H1 (cell line): ENCODE data around the gene CLCA4. TPM values are rescaled to one million over a fixed set of nuclear protein-coding genes. Genes with fewer than 3 reads are reported as not detected.

ENCODE experiments used
- CTCF ChIA-PET: fragments of 300-600 bp; sonication (Branson Sonifier 250); formaldehyde crosslinking; loops from one replicate; lab custom pipeline; 2021; ENCODE audit not compliant: partially characterized antibody; lab: Charles Lee
- POLR2A ChIA-PET: fragments of 300-600 bp; sonication (Branson Sonifier 250); formaldehyde crosslinking; loops from one replicate; lab custom pipeline; 2021; ENCODE audit warnings: inconsistent platforms; ENCODE audit not compliant: partially characterized antibody; lab: Charles Lee
- DNase-seq, 2 experiments: peaks; one replicate each; pipeline versions ENCODE4 v3.0.0 to v3.0.0-alpha.2; 2010 to 2022; ENCODE audit warnings: low spot score in 2 of 2, low read depth in 1 of 2, mixed read lengths in 1 of 2
- FAIRE-seq: peaks from 2 replicates; lab custom pipeline; 2011; peaks lifted over from hg19 to GRCh38; lab: Jason Lieb, UNC
- H2AFZ ChIP-seq: 2 replicates; pipeline ENCODE4 v1.8.1; 2012; ENCODE audit warnings: low read length, inconsistent platforms
- H2AK5ac ChIP-seq: 2 replicates; pipeline ENCODE4 v1.6.1; 2013; ENCODE audit warnings: low read depth, low read length
- H2BK120ac ChIP-seq: replicated peaks from 2 replicates; pipeline ENCODE3; 2013; ENCODE audit warnings: low read depth, low read length, inconsistent platforms
- H2BK12ac ChIP-seq: 2 replicates; pipeline ENCODE4 v1.6.1; 2013; ENCODE audit warnings: low read depth, low read length
- H2BK15ac ChIP-seq: 2 replicates; pipeline ENCODE4 v1.6.1; 2013; ENCODE audit warnings: low read length
- H2BK20ac ChIP-seq: 2 replicates; pipeline ENCODE4 v1.6.1; 2013; ENCODE audit warnings: low read length
- H2BK5ac ChIP-seq: 2 replicates; pipeline ENCODE4 v1.6.1; 2013; ENCODE audit warnings: low read depth, low read length
- H3K14ac ChIP-seq: 2 replicates; pipeline ENCODE4 v1.6.1; 2013; ENCODE audit warnings: inconsistent platforms; ENCODE audit not compliant: insufficient read length
- H3K18ac ChIP-seq: 2 replicates; pipeline ENCODE4 v1.6.1; 2013; ENCODE audit warnings: low read length; ENCODE audit errors: extremely low read depth
- H3K23ac ChIP-seq: 2 replicates; pipeline ENCODE4 v1.6.1; 2013; ENCODE audit warnings: inconsistent platforms; ENCODE audit not compliant: insufficient read length
- H3K23me2 ChIP-seq: 2 replicates; pipeline ENCODE4 v1.6.1; 2013; ENCODE audit warnings: low read depth, low read length
- H3K27ac ChIP-seq: 2 replicates; pipeline ENCODE4 v1.6.1; 2011; ENCODE audit warnings: low read depth, low read length, inconsistent platforms
- H3K27me3 ChIP-seq, 4 experiments: replicated peaks in 1 of 4; 1 replicate in 1 of 4; 2 replicates in 3 of 4; pipeline versions ENCODE4 v1.6.1 to v1.8.1; 2011 to 2013; ENCODE audit warnings: low read length in 3 of 4, mild to moderate bottlenecking in 3 of 4, inconsistent platforms in 2 of 4, mixed read lengths in 2 of 4, moderate library complexity in 1 of 4; ENCODE audit not compliant: control insufficient read depth in 3 of 4, insufficient read depth in 3 of 4; ENCODE audit errors: extremely low read depth in 1 of 4
- H3K36me3 ChIP-seq, 4 experiments: 2 replicates each; pipeline versions ENCODE4 v1.6.1 to v1.8.1; 2011 to 2013; ENCODE audit warnings: mild to moderate bottlenecking in 4 of 4, low read length in 3 of 4, moderate library complexity in 2 of 4, control low read depth in 1 of 4, inconsistent platforms in 1 of 4; ENCODE audit not compliant: insufficient read depth in 4 of 4, control insufficient read depth in 2 of 4
- H3K4ac ChIP-seq: replicated peaks from 2 replicates; pipeline ENCODE3; 2013; ENCODE audit warnings: low read length, low read depth, mixed read lengths, inconsistent platforms; ENCODE audit not compliant: insufficient read length
- H3K4me1 ChIP-seq, 4 experiments: replicated peaks in 1 of 4; 1 replicate in 1 of 4; 2 replicates in 3 of 4; pipeline versions ENCODE4 v1.6.1 to v1.8.1; 2011 to 2013; ENCODE audit warnings: low read length in 3 of 4, inconsistent platforms in 2 of 4, mixed read lengths in 1 of 4; ENCODE audit not compliant: insufficient read depth in 4 of 4, control insufficient read depth in 3 of 4
- H3K4me2 ChIP-seq, 2 experiments: 2 replicates each; pipeline versions ENCODE4 v1.6.1 to v1.8.1; 2011 to 2013; ENCODE audit warnings: low read depth in 2 of 2, low read length in 2 of 2, control low read depth in 1 of 2, inconsistent platforms in 1 of 2, mild to moderate bottlenecking in 1 of 2; ENCODE audit not compliant: insufficient read depth in 1 of 2
- H3K4me3 ChIP-seq, 4 experiments: fragments of 200-600, 300-600 bp in 1 of 4; sonication (generic), shearing (Covaris generic), sonication (Bioruptor Twin) in 1 of 4; 2 replicates each; pipeline versions ENCODE4 v1.5.1 to v1.8.1; 2011 to 2016; ENCODE audit warnings: low read length in 4 of 4, low read depth in 3 of 4, control low read depth in 2 of 4, inconsistent platforms in 2 of 4, mild to moderate bottlenecking in 2 of 4, mixed read lengths in 1 of 4, moderate library complexity in 1 of 4; ENCODE audit not compliant: insufficient read depth in 2 of 4; ENCODE audit errors: extremely low read depth in 1 of 4
- H3K56ac ChIP-seq: replicated peaks from 2 replicates; pipeline ENCODE3; 2013; ENCODE audit warnings: low read depth, mild to moderate bottlenecking, mixed read lengths, low read length, inconsistent platforms; ENCODE audit not compliant: insufficient read length
- H3K79me1 ChIP-seq: 2 replicates; pipeline ENCODE4 v1.6.1; 2013; ENCODE audit warnings: low read depth, low read length, control low read depth
- H3K79me2 ChIP-seq, 2 experiments: 2 replicates each; pipeline versions ENCODE4 v1.6.1 to v1.8.1; 2012 to 2013; ENCODE audit warnings: low read length in 2 of 2, mild to moderate bottlenecking in 2 of 2, inconsistent platforms in 1 of 2; ENCODE audit not compliant: insufficient read depth in 2 of 2, control insufficient read depth in 1 of 2
- H3K9ac ChIP-seq, 4 experiments: replicated peaks in 1 of 4; 1 replicate in 1 of 4; 2 replicates in 3 of 4; pipeline versions ENCODE4 v1.6.1 to v1.8.1; 2011 to 2013; ENCODE audit warnings: low read depth in 3 of 4, low read length in 3 of 4, control low read depth in 2 of 4, mild to moderate bottlenecking in 2 of 4, moderate library complexity in 2 of 4, inconsistent platforms in 1 of 4; ENCODE audit errors: extremely low read depth in 1 of 4
- H3K9me3 ChIP-seq, 2 experiments: 2 replicates each; pipeline versions ENCODE4 v1.6.1 to v1.8.1; 2012 to 2013; ENCODE audit warnings: mild to moderate bottlenecking in 2 of 2, moderate library complexity in 2 of 2, control low read depth in 1 of 2, inconsistent platforms in 1 of 2, low read depth in 1 of 2, low read length in 1 of 2, mixed read lengths in 1 of 2; ENCODE audit not compliant: insufficient read depth in 2 of 2
- H4K20me1 ChIP-seq, 2 experiments: replicated peaks in 1 of 2; 2 replicates each; pipeline versions ENCODE3 to v1.8.1; 2011 to 2013; ENCODE audit warnings: inconsistent platforms in 2 of 2, low read length in 2 of 2, mild to moderate bottlenecking in 1 of 2; ENCODE audit not compliant: insufficient read depth in 2 of 2, control insufficient read depth in 1 of 2
- H4K5ac ChIP-seq: 2 replicates; pipeline ENCODE4 v1.6.1; 2013; ENCODE audit warnings: low read length, low read depth, mixed read lengths, inconsistent platforms; ENCODE audit not compliant: insufficient read length
- H4K8ac ChIP-seq: 2 replicates; pipeline ENCODE4 v1.8.0; 2013; ENCODE audit warnings: mild to moderate bottlenecking, moderate library complexity, low read length, inconsistent platforms; ENCODE audit not compliant: insufficient read depth; ENCODE audit errors: extremely low read depth
- H4K91ac ChIP-seq: replicated peaks from 2 replicates; pipeline ENCODE3; 2013; ENCODE audit warnings: low read length, mixed read lengths, inconsistent platforms; ENCODE audit not compliant: insufficient read length
- CBX8 ChIP-seq: fragments of 300-800, 300-1000 bp; sonication (generic); IDR thresholded peaks from 2 replicates; pipeline ENCODE4 v1.7.1; 2016; ENCODE audit warnings: low read depth, low read length, borderline replicate concordance
- JUN ChIP-seq: IDR thresholded peaks from 2 replicates; pipeline ENCODE4 v1.6.1; 2011; ENCODE audit warnings: low read depth, mild to moderate bottlenecking, improper control_type of control experiment, low read length
- POU5F1 ChIP-seq: IDR thresholded peaks from 2 replicates; pipeline ENCODE4 v1.6.1; 2011; ENCODE audit warnings: low read depth, mild to moderate bottlenecking, low read length, moderate library complexity
- SIX5 ChIP-seq: IDR thresholded peaks from 2 replicates; pipeline ENCODE4 v1.6.1; 2011; ENCODE audit warnings: mild to moderate bottlenecking, low read depth, low read length
- SP1 ChIP-seq: IDR thresholded peaks from 2 replicates; pipeline ENCODE4 v1.6.1; 2011; ENCODE audit warnings: low read depth, low read length
- SP2 ChIP-seq: IDR thresholded peaks from 2 replicates; pipeline ENCODE4 v1.6.1; 2012; ENCODE audit warnings: mild to moderate bottlenecking, low read length, inconsistent platforms
- TAF7 ChIP-seq: optimal IDR thresholded peaks from 2 replicates; pipeline ENCODE3; 2011; ENCODE audit warnings: low read depth, mild to moderate bottlenecking, inconsistent platforms, low read length, moderate library complexity, borderline replicate concordance
- TEAD4 ChIP-seq: IDR thresholded peaks from 2 replicates; pipeline ENCODE4 v1.6.1; 2012; ENCODE audit warnings: low read depth, low read length, inconsistent platforms, mixed read lengths
- WGBS, 2 experiments: shearing (Covaris generic) in 1 of 2; methylation state at CpG; one replicate each; pipeline versions ENCODE4 v1.1.6 to v1.1.7; 2013 to 2015; ENCODE audit warnings: low lambda C conversion rate in 2 of 2, mixed read lengths in 2 of 2, inconsistent platforms in 1 of 2, low coverage in 1 of 2, missing lambda C conversion rate in 1 of 2; ENCODE audit not compliant: insufficient replicate concordance in 2 of 2, insufficient coverage in 1 of 2, insufficient read length in 1 of 2; ENCODE audit errors: extremely low coverage in 1 of 2, missing lambda C conversion rate in 1 of 2; 5-methylcytosine and 5-hydroxymethylcytosine counted together
- polyA plus RNA-seq, 7 experiments: library from polyadenylated mRNA; depleted of rRNA in 3 of 7; stranded (reverse) in 5 of 7; unstranded in 2 of 7; fragments of >200 nt in 5 of 7; fragments of 200-250 nt in 2 of 7; gene quantifications; 1 replicate in 5 of 7; 2 replicates in 1 of 7; 4 replicates in 1 of 7; pipeline versions ENCODE4 v1.2.1 to v1.2.3, GENCODE V29; 2011 to 2013; ENCODE audit warnings: missing spikeins in 2 of 7, mixed read lengths in 2 of 7
- total RNA-seq: library from RNA; stranded (reverse); fragmentation: NEBNext Ultra II Directional; extraction: Animal tissue kit (Norgen Biotek cat#: 25700); gene quantifications from 2 replicates; pipeline ENCODE4 v1.2.1, GENCODE V29; 2021

Gene CLCA4
- total and polyA plus RNA-seq, 2 of the 8 experiments (the other 6 are each of a cell fraction or from before 2014, with no cell fraction given) = not detected

- Histone ChIP-seq H3K4me1 (no peaks in the 10 kb centered on the region), H3K23ac (no peak overlapping the region), H3K23me2 (no peaks in the 10 kb centered on the region), H4K5ac (no peak overlapping the region), H3K18ac (no peak overlapping the region), H2BK12ac (no peak overlapping the region), H2BK120ac (no peak overlapping the region), H3K27me3 (peaks cover 0 to 1% (median 0%) of the 10 kb centered on the region in 4 experiments; a peak in 1 of 7 replicates), H3K56ac (no peak overlapping the region), H3K14ac (no peak overlapping the region), H3K4ac (no peak overlapping the region), H4K8ac (no peak overlapping the region), H3K4me2 (no peak overlapping the region), H2BK5ac (no peak overlapping the region), H2AFZ (no peak overlapping the region), H4K20me1 (no peaks in the 10 kb centered on the region), H3K36me3 (no peaks in the 10 kb centered on the region), H3K9me3 (no peaks in the 10 kb centered on the region), H3K4me3 (no peak overlapping the region), H2AK5ac (no peak overlapping the region), H2BK20ac (no peak overlapping the region), H4K91ac (no peak overlapping the region), H2BK15ac (no peak overlapping the region), H3K27ac (no peak overlapping the region), H3K79me2 (no peaks in the 10 kb centered on the region), H3K9ac (no peak overlapping the region), H3K79me1 (no peaks in the 10 kb centered on the region)
- DNase-seq = no peak
- WGBS, 2 experiments = 87% methylated on average over 2 of the region's 2 CpGs; no CpG with 5 or more reads in 1 of the 2 experiments
- no peak for FAIRE-seq
- no peak for TF ChIP-seq TAF7
- no peak for TF ChIP-seq SP1
- no peak for TF ChIP-seq TEAD4
- TF ChIP-seq CBX8 = no peak
- TF ChIP-seq SIX5 = no peak
- no peak for TF ChIP-seq POU5F1
- TF ChIP-seq SP2 = no peak
- no peak for TF ChIP-seq JUN
- ChIA-PET POLR2A (no interaction called here), CTCF (interaction anchor here (0.8 to 1.8 kb wide), 4 partner anchors 27 to 163 kb away, joined by 3 read pairs; partner anchors contain the start of gene SH3GLB1)
Observed at GRCh38 chr1:86541859-86542258, 5.0 kb upstream of the CLCA4 start.
